Spleen (tissue), 11 donors: Measurements from ENCODE around the gene ANKEF1. TPM values are rescaled to one million over a fixed set of nuclear protein-coding genes. Genes with fewer than 3 reads are reported as not detected.

ENCODE experiments used
- DNase-seq: peaks from one replicate; pipeline ENCODE4 v3.0.0-alpha.2; 2020
- H3K27ac ChIP-seq, 8 donors: fragments of 200-600 bp; sonication (generic) in 7 of 8; 1 replicate in 4 of 8; 2 replicates in 4 of 8; pipeline versions ENCODE4 v1.5.0 to v1.8.0; 2016 to 2021; ENCODE audit warnings: inconsistent platforms in 4 of 8, mild to moderate bottlenecking in 4 of 8, moderate library complexity in 1 of 8
- H3K27me3 ChIP-seq, 7 donors: fragments of 200-600 bp; sonication (generic) in 6 of 7; replicated peaks in 1 of 7; 1 replicate in 4 of 7; 2 replicates in 3 of 7; pipeline versions ENCODE4 v1.5.0 to v1.8.0; 2016 to 2021; ENCODE audit warnings: inconsistent platforms in 3 of 7, mild to moderate bottlenecking in 1 of 7
- H3K36me3 ChIP-seq, 6 donors: fragments of 200-600 bp; sonication (generic) in 5 of 6; 1 replicate in 4 of 6; 2 replicates in 2 of 6; pipeline versions ENCODE4 v1.5.0 to v1.8.0; 2016 to 2021; ENCODE audit warnings: inconsistent platforms in 2 of 6
- H3K4me1 ChIP-seq, 6 donors: fragments of 200-600 bp; sonication (generic) in 5 of 6; 1 replicate in 3 of 6; 2 replicates in 3 of 6; pipeline versions ENCODE4 v1.5.0 to v1.8.0; 2016 to 2021; ENCODE audit warnings: inconsistent platforms in 3 of 6
- H3K4me3 ChIP-seq, 8 donors: fragments of 200-600 bp; sonication (generic) in 7 of 8; 1 replicate in 4 of 8; 2 replicates in 4 of 8; pipeline versions ENCODE4 v1.5.0 to v1.8.0; 2016 to 2021; ENCODE audit warnings: inconsistent platforms in 4 of 8, mild to moderate bottlenecking in 4 of 8, moderate library complexity in 2 of 8
- H3K9me3 ChIP-seq, 8 donors: fragments of 200-600 bp; sonication (generic) in 7 of 8; 1 replicate in 4 of 8; 2 replicates in 4 of 8; pipeline versions ENCODE4 v1.5.0 to v1.8.0; 2016 to 2021; ENCODE audit warnings: inconsistent platforms in 4 of 8
- CTCF ChIP-seq, 11 experiments: fragments of 200-600 bp in 7 of 11; fragments of 450-650 bp in 4 of 11; sonication (generic) in 4 of 11; IDR thresholded peaks in 8 of 11; conservative IDR thresholded peaks in 3 of 11; 1 replicate in 7 of 11; 2 replicates in 4 of 11; pipeline versions ENCODE4 v1.4.0 to v1.8.0; 2016 to 2021; ENCODE audit warnings: antibody characterized with exemption in 11 of 11, inconsistent platforms in 4 of 11, mild to moderate bottlenecking in 1 of 11
- POLR2A ChIP-seq, 3 donors: fragments of 450-650 bp; IDR thresholded peaks; one replicate each; pipeline ENCODE4 v1.5.1; 2017; ENCODE audit warnings: antibody characterized with exemption in 3 of 3, mild to moderate bottlenecking in 1 of 3
- POLR2AphosphoS5 ChIP-seq, 3 donors: sonication (generic); formaldehyde crosslinking; IDR thresholded peaks; one replicate each; pipeline ENCODE4 v1.5.1; 2017; ENCODE audit warnings: antibody characterized with exemption in 3 of 3
- WGBS, 5 donors: extraction: QIAGEN DNeasy Blood & Tissue Kit in 3 of 5; methylation state at CpG; one replicate each; pipeline versions ENCODE4 v1.1.5 to v1.1.7; 2013 to 2018; 5-methylcytosine and 5-hydroxymethylcytosine counted together
- intact Hi-C: fragments of 100-400 bp; cut with DNase I; formaldehyde crosslinking; loops from one replicate; pipeline ENCODE4 v1.15.0; 2023; ENCODE audit warnings: low total_unique reads
- polyA plus RNA-seq, 3 donors: library from polyadenylated mRNA; stranded (reverse); fragments of 200-250 nt; gene quantifications; one replicate each; pipeline ENCODE4 v1.2.1, GENCODE V29; 2013
- total RNA-seq, 7 donors: library from RNA; depleted of rRNA in 3 of 7; stranded (reverse); fragments of >200 nt in 3 of 7; fragmentation: NEBNext Ultra II Directional in 4 of 7; extraction: Animal tissue kit (Norgen Biotek cat#: 25700) in 4 of 7; gene quantifications; one replicate each; pipeline versions ENCODE4 v1.1.0 to v1.2.1, GENCODE V29; 2016 to 2021
- donor health status: healthy with polysubstance abuse.
- donor health status: DM: no; HTN: no; CAD: no; lungs with moderate emphysema.
- donor health status: DM: no; HTN: no; CAD: no.
- donor health status: Bipolar disorder and iron deficiency.
- donor health status: healthy.
- donor health status: DM: no; HTN: no; CAD: no.
- donor health status: DM: yes; HTN: yes; CAD: no.

ANKEF1 gene
- total and polyA plus RNA-seq, 10 donors: 0.58 to 3.2 (median 2.1) TPM

GRCh38 chr20:9996944-9997343 lies 37.8 kb upstream of the ANKEF1 start:
- intact Hi-C loops: no loop called here
- Histone ChIP-seq H3K4me1 (no peaks in the 10 kb centered on the region), H3K27ac (no peak overlapping the region), H3K27me3 (no peaks in the 10 kb centered on the region), H3K4me3 (no peak overlapping the region), H3K36me3 (no peaks in the 10 kb centered on the region), H3K9me3 (peaks cover 0 to 7% (median 2%) of the 10 kb centered on the region in 8 donors)
- 96 to 100% (median 98%) methylated on average over 1 of the region's 1 CpG for WGBS, 5 donors
- no peak for DNase-seq
- TF ChIP-seq POLR2A (IDR thresholded peaks at IDR 0.05) (no peak), CTCF (IDR thresholded peaks at IDR 0.05 in 8 of 11, conservative IDR thresholded peaks at IDR 0.05 in 3 of 11) (no peak), POLR2AphosphoS5 (IDR thresholded peaks at IDR 0.05) (no peak)

GRCh38 chr20:9999645-10000044 lies 35.1 kb upstream of the ANKEF1 start:
- Histone ChIP-seq H3K27me3 (no peaks in the 10 kb centered on the region), H3K36me3 (no peaks in the 10 kb centered on the region), H3K27ac (no peak overlapping the region), H3K4me3 (no peak overlapping the region), H3K4me1 (no peaks in the 10 kb centered on the region), H3K9me3 (peaks cover 0 to 4% (median 1%) of the 10 kb centered on the region in 8 donors)
- TF ChIP-seq CTCF (IDR thresholded peaks at IDR 0.05 in 8 of 11, conservative IDR thresholded peaks at IDR 0.05 in 3 of 11): no peak
- no peak for TF ChIP-seq POLR2A (IDR thresholded peaks at IDR 0.05)
- no peak for TF ChIP-seq POLR2AphosphoS5 (IDR thresholded peaks at IDR 0.05)
- no peak for DNase-seq
- 38 to 69% (median 56%) methylated on average over 1 of the region's 1 CpG for WGBS, 5 donors
- intact Hi-C loops: no loop called here

GRCh38 chr20:10002866-10003265 lies 31.9 kb upstream of the ANKEF1 start:
- 69 to 88% (median 82%) methylated on average over 1 of the region's 1 CpG for WGBS, 5 donors
- intact Hi-C loops: no loop called here
- H3K4me1 ChIP-seq: no peaks in the 10 kb centered on the region
- H3K27ac ChIP-seq: no peak overlapping the region
- no peaks in the 10 kb centered on the region for H3K36me3 ChIP-seq
- H3K9me3 ChIP-seq: no peaks in the 10 kb centered on the region
- H3K4me3 ChIP-seq: no peak overlapping the region
- no peak for TF ChIP-seq POLR2AphosphoS5 (IDR thresholded peaks at IDR 0.05)
- no peak for TF ChIP-seq CTCF (IDR thresholded peaks at IDR 0.05 in 8 of 11, conservative IDR thresholded peaks at IDR 0.05 in 3 of 11)
- no peak for TF ChIP-seq POLR2A (IDR thresholded peaks at IDR 0.05)
- no peak for DNase-seq
- H3K27me3 ChIP-seq: no peaks in the 10 kb centered on the region

GRCh38 chr20:10004900-10005299 lies 29.9 kb upstream of the ANKEF1 start:
- H3K27me3 ChIP-seq: no peaks in the 10 kb centered on the region
- 52 to 60% (median 59%) methylated on average over 2 of the region's 2 CpGs for WGBS, 5 donors
- intact Hi-C loops: no loop called here
- no peak for TF ChIP-seq CTCF (IDR thresholded peaks at IDR 0.05 in 8 of 11, conservative IDR thresholded peaks at IDR 0.05 in 3 of 11)
- TF ChIP-seq POLR2A (IDR thresholded peaks at IDR 0.05): no peak
- no peak for TF ChIP-seq POLR2AphosphoS5 (IDR thresholded peaks at IDR 0.05)
- DNase-seq: no peak
- no peaks in the 10 kb centered on the region for H3K9me3 ChIP-seq
- no peaks in the 10 kb centered on the region for H3K4me1 ChIP-seq
- H3K4me3 ChIP-seq: no peak overlapping the region
- H3K36me3 ChIP-seq: no peaks in the 10 kb centered on the region
- H3K27ac ChIP-seq: no peak overlapping the region
